Right lobe of liver (tissue), 6 donors: Measurements from ENCODE around the gene GEMIN4. TPM values are rescaled to one million over a fixed set of nuclear protein-coding genes. Genes with fewer than 3 reads are reported as not detected.

Source experiments
- ATAC-seq, 4 donors: fragments of 200-7000 bp; cut with Tn5 transposase; one replicate each; pipeline ENCODE4 v1.9.1; 2020; ENCODE audit warnings: mild to moderate bottlenecking in 4 of 4, moderate library complexity in 4 of 4
- DNase-seq, 3 donors: peaks; one replicate each; pipeline ENCODE4 v3.0.0-alpha.2; 2020
- H3K27ac ChIP-seq, 3 donors: fragments of 200-600 bp; one replicate each; pipeline ENCODE4 v1.8.0; 2022
- H3K27me3 ChIP-seq, 2 donors: fragments of 200-600 bp; one replicate each; pipeline ENCODE4 v1.8.0; 2022
- H3K36me3 ChIP-seq, 4 donors: fragments of 200-600 bp; sonication (generic) in 1 of 4; one replicate each; pipeline versions ENCODE4 v1.5.1 to v1.8.0; 2017 to 2022; ENCODE audit warnings: control low read depth in 1 of 4
- H3K4me1 ChIP-seq, 4 donors: fragments of 200-600 bp; sonication (generic) in 1 of 4; one replicate each; pipeline versions ENCODE4 v1.5.1 to v1.8.0; 2017 to 2022; ENCODE audit warnings: control low read depth in 1 of 4
- H3K4me3 ChIP-seq, 3 donors: fragments of 200-600 bp; one replicate each; pipeline ENCODE4 v1.8.0; 2022
- H3K9me3 ChIP-seq, 4 donors: fragments of 200-600 bp; sonication (generic) in 1 of 4; one replicate each; pipeline versions ENCODE4 v1.5.1 to v1.8.0; 2017 to 2022; ENCODE audit warnings: control low read depth in 1 of 4
- POLR2A ChIP-seq: fragments of 450-650 bp; IDR thresholded peaks from one replicate; pipeline ENCODE4 v1.6.1; 2017; ENCODE audit warnings: antibody characterized with exemption, mild to moderate bottlenecking
- WGBS: methylation state at CpG from one replicate; pipeline ENCODE4 v1.1.6; 2018; ENCODE audit warnings: low coverage, low lambda C conversion rate; ENCODE audit not compliant: insufficient coverage; ENCODE audit errors: missing lambda C conversion rate; 5-methylcytosine and 5-hydroxymethylcytosine counted together
- intact Hi-C, 2 donors: fragments of 100-400 bp; cut with DNase I; formaldehyde crosslinking; loops; one replicate each; pipeline versions ENCODE4 v1.11.2 to v1.14.1; 2022
- total RNA-seq, 6 experiments: library from RNA; depleted of rRNA in 2 of 6; stranded (reverse); fragments of >200 nt in 2 of 6; fragmentation: NEBNext Ultra II Directional in 3 of 6; extraction: Animal tissue kit (Norgen Biotek cat#: 25700) in 3 of 6; gene quantifications; one replicate each; pipeline versions ENCODE4 v1.1.0 to v1.2.4, GENCODE V29; 2016 to 2023
- TF ChIP-seq, protein P1 (sequence below), 4 donors: fragments of 200-600 bp in 3 of 4; fragments of 450-650 bp in 1 of 4; IDR thresholded peaks; one replicate each; pipeline versions ENCODE4 v1.5.1 to v1.8.0; 2016 to 2022; ENCODE audit warnings: antibody characterized with exemption in 4 of 4, mild to moderate bottlenecking in 2 of 4
- donor health status: DM: no; HTN: yes; CAD: no.
- donor health status: DM: no; HTN: no; CAD: no.
- donor health status: DM: no; HTN: no; CAD: no.
- donor health status: DM: no; HTN: yes; CAD: no.
- donor health status: DM: no; HTN: yes; CAD: no.

Gene GEMIN4
- total RNA-seq, 6 experiments from 2014 or later: 7.1 to 10.1 (median 8.0) TPM

DNA sequence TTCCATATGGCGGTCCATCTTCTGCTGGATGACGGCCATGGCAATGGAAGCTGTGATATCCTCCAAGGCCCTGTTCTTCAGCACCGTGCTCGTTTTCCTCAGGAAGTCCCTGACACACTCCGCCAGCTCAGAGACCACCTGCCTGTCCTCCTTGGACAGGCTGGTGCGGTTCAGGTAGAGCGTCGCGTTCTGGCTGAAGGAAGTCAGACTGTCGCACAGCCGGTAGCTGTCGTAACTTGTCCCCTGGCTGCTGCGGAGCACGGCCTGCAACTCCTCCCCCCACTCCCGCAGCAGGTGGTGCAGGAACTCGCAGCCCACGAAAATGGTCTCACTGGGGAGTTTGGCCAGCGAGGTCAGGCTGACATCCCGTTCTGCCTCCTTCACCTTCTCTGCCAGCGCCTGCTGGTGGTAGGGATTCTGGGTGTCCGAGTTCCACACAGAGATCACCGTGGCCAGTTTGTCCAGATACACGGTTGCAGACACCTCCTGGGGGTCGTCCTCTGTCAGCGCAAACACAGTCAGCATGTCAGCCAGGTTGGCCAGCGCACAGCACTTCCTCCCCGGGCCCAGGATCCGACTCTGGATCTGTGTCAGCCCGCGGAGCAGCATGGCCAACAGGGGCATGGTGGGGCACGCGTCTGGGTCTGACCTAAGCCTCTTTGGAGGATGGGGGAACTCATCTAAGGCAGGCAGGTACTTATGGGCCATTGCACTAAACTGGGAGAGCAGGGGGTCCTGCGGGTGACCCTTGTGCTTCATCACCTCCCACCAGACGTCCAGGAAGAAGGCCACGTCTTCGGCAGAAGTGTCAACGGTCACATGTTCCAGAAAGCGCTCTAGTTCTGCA is 5.1 kb downstream of the GEMIN4 start:
- peaks cover 0 to 20% (median 6%) of the 10 kb centered on the region in 4 donors for H3K36me3 ChIP-seq
- H3K4me1 ChIP-seq: peaks cover 0 to 12% (median 5%) of the 10 kb centered on the region in 4 donors
- no peak overlapping the region for H3K27ac ChIP-seq
- intact Hi-C loops: no loop called here
- no peak for TF ChIP-seq POLR2A
- TF ChIP-seq, protein P1, sequence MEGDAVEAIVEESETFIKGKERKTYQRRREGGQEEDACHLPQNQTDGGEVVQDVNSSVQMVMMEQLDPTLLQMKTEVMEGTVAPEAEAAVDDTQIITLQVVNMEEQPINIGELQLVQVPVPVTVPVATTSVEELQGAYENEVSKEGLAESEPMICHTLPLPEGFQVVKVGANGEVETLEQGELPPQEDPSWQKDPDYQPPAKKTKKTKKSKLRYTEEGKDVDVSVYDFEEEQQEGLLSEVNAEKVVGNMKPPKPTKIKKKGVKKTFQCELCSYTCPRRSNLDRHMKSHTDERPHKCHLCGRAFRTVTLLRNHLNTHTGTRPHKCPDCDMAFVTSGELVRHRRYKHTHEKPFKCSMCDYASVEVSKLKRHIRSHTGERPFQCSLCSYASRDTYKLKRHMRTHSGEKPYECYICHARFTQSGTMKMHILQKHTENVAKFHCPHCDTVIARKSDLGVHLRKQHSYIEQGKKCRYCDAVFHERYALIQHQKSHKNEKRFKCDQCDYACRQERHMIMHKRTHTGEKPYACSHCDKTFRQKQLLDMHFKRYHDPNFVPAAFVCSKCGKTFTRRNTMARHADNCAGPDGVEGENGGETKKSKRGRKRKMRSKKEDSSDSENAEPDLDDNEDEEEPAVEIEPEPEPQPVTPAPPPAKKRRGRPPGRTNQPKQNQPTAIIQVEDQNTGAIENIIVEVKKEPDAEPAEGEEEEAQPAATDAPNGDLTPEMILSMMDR (IDR thresholded peaks at IDR 0.05): no peak
- WGBS: 83% methylated on average over 9 of the region's 38 CpGs
- H3K4me3 ChIP-seq: no peak overlapping the region
- ATAC-seq (no peak), DNase-seq (no peak)
- no peaks in the 10 kb centered on the region for H3K9me3 ChIP-seq
- no peaks in the 10 kb centered on the region for H3K27me3 ChIP-seq

DNA sequence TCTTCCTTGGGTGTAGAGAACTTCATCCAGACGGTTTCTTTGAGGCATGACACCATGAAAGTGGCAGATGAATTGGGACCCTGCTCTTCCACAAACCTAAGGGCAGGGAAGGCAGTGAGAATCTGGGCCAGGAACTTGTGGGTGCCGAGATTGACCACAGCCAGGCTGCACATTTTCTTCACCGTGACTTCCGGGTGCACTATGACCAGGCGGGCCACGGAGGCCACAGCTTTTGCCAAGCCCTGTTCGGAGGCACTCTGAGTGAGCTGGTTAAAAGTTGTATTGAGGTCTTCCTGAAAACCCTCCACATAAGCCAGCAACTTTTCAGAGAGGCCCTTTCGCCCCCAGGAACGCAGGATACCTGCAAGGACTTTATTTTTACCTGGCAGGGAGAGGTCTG is 5.9 kb downstream of the GEMIN4 start:
- ATAC-seq: no peak
- Histone ChIP-seq H3K36me3 (peaks cover 0 to 20% (median 6%) of the 10 kb centered on the region in 4 donors), H3K4me3 (no peak overlapping the region), H3K27me3 (no peaks in the 10 kb centered on the region), H3K27ac (no peak overlapping the region), H3K4me1 (peaks cover 0 to 10% (median 4%) of the 10 kb centered on the region in 4 donors), H3K9me3 (no peaks in the 10 kb centered on the region)
- DNase-seq: no peak
- no CpG with 5 or more reads among the region's 9 CpGs for WGBS
- no peak for TF ChIP-seq POLR2A
- TF ChIP-seq, protein P1 (IDR thresholded peaks at IDR 0.05): no peak
- intact Hi-C loops: no loop called here

DNA sequence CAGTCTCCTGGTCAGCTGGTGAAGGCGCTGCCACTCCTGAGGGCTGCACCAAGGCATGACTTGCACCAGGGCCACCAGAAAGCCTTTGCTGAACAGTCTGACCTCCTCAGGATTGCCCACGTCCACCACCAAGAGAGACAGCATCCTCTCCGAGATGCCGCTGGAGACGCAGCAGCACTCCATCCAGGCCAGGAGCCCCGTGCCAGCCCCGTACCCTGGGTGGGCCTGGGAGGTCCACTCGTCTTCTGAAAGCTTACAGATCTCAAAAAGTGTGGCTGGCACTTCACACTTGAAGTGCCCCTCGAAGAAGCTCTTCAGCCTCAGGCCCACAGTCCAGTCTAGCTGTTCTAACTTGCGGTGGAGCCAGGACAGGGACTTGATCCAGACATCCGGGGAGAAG is 6.7 kb downstream of the GEMIN4 start:
- 96% methylated on average over 4 of the region's 11 CpGs for WGBS
- peaks cover 0 to 20% (median 6%) of the 10 kb centered on the region in 4 donors for H3K36me3 ChIP-seq
- peaks cover 0 to 3% (median under 1%) of the 10 kb centered on the region in 4 donors for H3K4me1 ChIP-seq
- no peak for TF ChIP-seq POLR2A
- TF ChIP-seq, protein P1 (IDR thresholded peaks at IDR 0.05): no peak
- H3K27ac ChIP-seq: no peak overlapping the region
- DNase-seq (no peak), ATAC-seq (no peak)
- no peak overlapping the region for H3K4me3 ChIP-seq
- no peaks in the 10 kb centered on the region for H3K9me3 ChIP-seq
- no peaks in the 10 kb centered on the region for H3K27me3 ChIP-seq
- intact Hi-C loops: no loop called here

DNA sequence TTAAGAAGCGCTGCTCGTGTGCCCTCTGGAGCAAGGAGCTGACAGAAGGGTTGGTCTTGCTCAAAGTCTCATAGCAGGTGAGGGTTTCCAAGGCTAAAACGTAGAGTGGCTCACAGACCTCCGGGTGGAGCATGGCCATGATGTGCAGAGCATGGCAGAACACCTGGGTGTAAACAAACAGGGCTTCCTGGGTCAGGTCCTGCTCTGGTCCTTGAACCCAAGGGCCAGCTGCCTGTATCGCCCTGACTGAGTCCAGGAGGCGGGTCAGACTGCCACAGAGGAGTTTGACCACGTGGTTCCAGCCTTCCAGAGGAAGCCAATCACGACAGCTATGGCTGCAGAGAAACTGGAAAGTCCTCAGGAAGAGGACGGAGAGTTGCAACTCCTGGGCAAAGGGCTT is 7.1 kb downstream of the GEMIN4 start:
- Histone ChIP-seq H3K36me3 (peaks cover 0 to 20% (median 6%) of the 10 kb centered on the region in 4 donors), H3K27ac (no peak overlapping the region), H3K27me3 (no peaks in the 10 kb centered on the region), H3K9me3 (no peaks in the 10 kb centered on the region), H3K4me1 (peaks cover 0 to 3% (median 0%) of the 10 kb centered on the region in 4 donors), H3K4me3 (no peak overlapping the region)
- DNase-seq: no peak
- intact Hi-C loops: no loop called here
- 51% methylated on average over 3 of the region's 9 CpGs for WGBS
- ATAC-seq: peak in 2 of 4 donors; percentile 45 to 75
- TF ChIP-seq, protein P1 (IDR thresholded peaks at IDR 0.05): no peak
- no peak for TF ChIP-seq POLR2A
